H9 (cell line): ENCODE results near the gene EIF3K. TPM values are rescaled to one million over a fixed set of nuclear protein-coding genes. Genes with fewer than 3 reads are reported as not detected.

Source experiments
- DNase-seq: peaks from one replicate; pipeline ENCODE4 v3.0.0-alpha.2; 2017
- H2AFZ ChIP-seq: one replicate; pipeline ENCODE4 v1.6.1; 2013; ENCODE audit warnings: mild to moderate bottlenecking, low read length, control low read depth, moderate library complexity
- H2AK5ac ChIP-seq: 2 replicates; pipeline ENCODE4 v1.6.1; 2013; ENCODE audit warnings: low read length, control low read depth, mixed read lengths; ENCODE audit not compliant: insufficient read length
- H2BK120ac ChIP-seq: one replicate; pipeline ENCODE4 v1.6.1; 2013; ENCODE audit warnings: low read depth, mild to moderate bottlenecking, low read length, control low read depth, inconsistent platforms; ENCODE audit not compliant: poor library complexity, severe bottlenecking
- H2BK12ac ChIP-seq: 2 replicates; pipeline ENCODE4 v1.6.1; 2013; ENCODE audit warnings: low read length, control low read depth, mixed read lengths, low read depth; ENCODE audit not compliant: insufficient read length
- H2BK15ac ChIP-seq: 2 replicates; pipeline ENCODE4 v1.6.1; 2013; ENCODE audit warnings: low read depth, low read length, control low read depth
- H2BK20ac ChIP-seq: one replicate; pipeline ENCODE4 v1.6.1; 2013; ENCODE audit warnings: low read depth, mild to moderate bottlenecking, low read length, control low read depth, inconsistent platforms; ENCODE audit not compliant: poor library complexity, severe bottlenecking
- H2BK5ac ChIP-seq: 2 replicates; pipeline ENCODE4 v1.6.1; 2013; ENCODE audit warnings: low read length, control low read depth, mixed read lengths; ENCODE audit not compliant: insufficient read length
- H3K14ac ChIP-seq: 2 replicates; pipeline ENCODE4 v1.6.1; 2013; ENCODE audit warnings: low read length, control low read depth; ENCODE audit not compliant: insufficient read depth
- H3K18ac ChIP-seq: 2 replicates; pipeline ENCODE4 v1.6.1; 2013; ENCODE audit warnings: low read depth, mild to moderate bottlenecking, mixed read lengths, low read length, control low read depth; ENCODE audit not compliant: insufficient read length
- H3K23ac ChIP-seq: 2 replicates; pipeline ENCODE4 v1.6.1; 2013; ENCODE audit warnings: low read length, control low read depth, mixed read lengths, low read depth; ENCODE audit not compliant: insufficient read length
- H3K23me2 ChIP-seq: 2 replicates; pipeline ENCODE4 v1.6.1; 2013; ENCODE audit warnings: low read depth, mild to moderate bottlenecking, mixed read lengths, low read length, control low read depth; ENCODE audit not compliant: insufficient read length, poor library complexity, severe bottlenecking
- H3K27ac ChIP-seq: 2 replicates; pipeline ENCODE4 v1.5.1; 2013; ENCODE audit warnings: low read length, control low read depth, mixed read lengths, low read depth; ENCODE audit not compliant: insufficient read length
- H3K27me3 ChIP-seq: 2 replicates; pipeline ENCODE4 v1.6.1; 2013; ENCODE audit warnings: low read length, control low read depth, inconsistent platforms; ENCODE audit not compliant: insufficient read depth
- H3K4ac ChIP-seq: 2 replicates; pipeline ENCODE4 v1.6.1; 2013; ENCODE audit warnings: low read depth, mild to moderate bottlenecking, control low read depth, inconsistent platforms, low read length, moderate library complexity
- H3K4me1 ChIP-seq: 2 replicates; pipeline ENCODE4 v1.6.1; 2013; ENCODE audit warnings: low read length, control low read depth, inconsistent platforms; ENCODE audit not compliant: insufficient read depth
- H3K4me2 ChIP-seq: 2 replicates; pipeline ENCODE4 v1.6.1; 2013; ENCODE audit warnings: low read length, control low read depth, mixed read lengths; ENCODE audit not compliant: insufficient read length, insufficient read depth
- H3K56ac ChIP-seq: 2 replicates; pipeline ENCODE4 v1.6.1; 2013; ENCODE audit warnings: low read depth, mild to moderate bottlenecking, mixed read lengths, low read length, control low read depth; ENCODE audit not compliant: insufficient read length
- H3K79me1 ChIP-seq: 2 replicates; pipeline ENCODE4 v1.6.1; 2013; ENCODE audit warnings: low read depth, mild to moderate bottlenecking, moderate library complexity, low read length, control low read depth, inconsistent platforms; ENCODE audit not compliant: insufficient read depth, poor library complexity, severe bottlenecking
- H3K79me2 ChIP-seq: 2 replicates; pipeline ENCODE4 v1.6.1; 2013; ENCODE audit warnings: low read length, control low read depth, inconsistent platforms; ENCODE audit not compliant: insufficient read depth
- H3K9ac ChIP-seq: 2 replicates; pipeline ENCODE4 v1.6.1; 2013; ENCODE audit warnings: low read length, control low read depth, mixed read lengths; ENCODE audit not compliant: insufficient read length; ENCODE audit errors: extremely low read depth
- H3K9me3 ChIP-seq: one replicate; pipeline ENCODE4 v1.6.1; 2013; ENCODE audit warnings: low read depth, low read length, inconsistent platforms; ENCODE audit not compliant: control insufficient read depth
- H3T11ph ChIP-seq: one replicate; pipeline ENCODE4 v1.6.1; 2013; ENCODE audit warnings: mild to moderate bottlenecking, low read length, control low read depth, inconsistent platforms
- H4K20me1 ChIP-seq: one replicate; pipeline ENCODE4 v1.6.1; 2013; ENCODE audit not compliant: control insufficient read depth, insufficient read length, insufficient read depth
- H4K5ac ChIP-seq: 2 replicates; pipeline ENCODE4 v1.6.1; 2013; ENCODE audit warnings: low read depth, mild to moderate bottlenecking, mixed read lengths, low read length, control low read depth; ENCODE audit not compliant: insufficient read length
- H4K8ac ChIP-seq: replicated peaks from 2 replicates; pipeline ENCODE4 v1.6.1; 2013; ENCODE audit warnings: low read length, control low read depth, mixed read lengths, low read depth; ENCODE audit not compliant: insufficient read length
- H4K91ac ChIP-seq: 2 replicates; pipeline ENCODE4 v1.6.1; 2013; ENCODE audit warnings: low read depth, mild to moderate bottlenecking, moderate library complexity, mixed read lengths, low read length, control low read depth; ENCODE audit not compliant: insufficient read length
- H3K27ac Mint-ChIP-seq, 3 experiments: 2 replicates in 2 of 3; 3 replicates in 1 of 3; pipeline ENCODE4 v1.8.0; 2020 to 2021; ENCODE audit warnings: mixed read lengths in 3 of 3, mild to moderate bottlenecking in 1 of 3, moderate library complexity in 1 of 3
- H3K27me3 Mint-ChIP-seq: 2 replicates; pipeline ENCODE4 v1.8.0; 2021; ENCODE audit warnings: low read depth, mild to moderate bottlenecking, moderate library complexity, mixed read lengths
- H3K36me3 Mint-ChIP-seq, 3 experiments: 2 replicates in 2 of 3; 3 replicates in 1 of 3; pipeline ENCODE4 v1.8.0; 2020 to 2021; ENCODE audit warnings: low read depth in 3 of 3, mixed read lengths in 3 of 3; ENCODE audit not compliant: insufficient read depth in 1 of 3
- H3K4me1 Mint-ChIP-seq, 2 experiments: 2 replicates each; pipeline ENCODE4 v1.8.0; 2020; ENCODE audit warnings: mixed read lengths in 2 of 2
- H3K4me3 Mint-ChIP-seq, 2 experiments: 2 replicates in 1 of 2; 3 replicates in 1 of 2; pipeline ENCODE4 v1.8.0; 2020 to 2021; ENCODE audit warnings: mild to moderate bottlenecking in 2 of 2, mixed read lengths in 2 of 2, moderate library complexity in 1 of 2
- H3K9me3 Mint-ChIP-seq, 2 experiments: 2 replicates in 1 of 2; 3 replicates in 1 of 2; pipeline ENCODE4 v1.8.0; 2020; ENCODE audit warnings: mild to moderate bottlenecking in 2 of 2, mixed read lengths in 2 of 2, moderate library complexity in 1 of 2
- WGBS: extraction: QIAGEN DNeasy Blood & Tissue Kit; methylation state at CpG from one replicate; pipeline ENCODE4 v1.1.7; 2013; ENCODE audit warnings: missing lambda C conversion rate, low lambda C conversion rate, mixed read lengths; ENCODE audit not compliant: insufficient read length; ENCODE audit errors: extremely low coverage; 5-methylcytosine and 5-hydroxymethylcytosine counted together
- total RNA-seq: library from RNA; stranded (reverse); gene quantifications from 2 replicates; pipeline ENCODE4 v1.2.1, GENCODE V29; 2021
- TF ChIP-seq, protein P1 (sequence below): fragments of 200-600 bp; sonication (generic); conservative IDR thresholded peaks from 3 replicates; pipeline ENCODE4 v1.8.0; 2021; ENCODE audit warnings: antibody characterized with exemption, mild to moderate bottlenecking

Gene EIF3K
- total RNA-seq, 1 experiment from 2014 or later = 345 TPM

DNA sequence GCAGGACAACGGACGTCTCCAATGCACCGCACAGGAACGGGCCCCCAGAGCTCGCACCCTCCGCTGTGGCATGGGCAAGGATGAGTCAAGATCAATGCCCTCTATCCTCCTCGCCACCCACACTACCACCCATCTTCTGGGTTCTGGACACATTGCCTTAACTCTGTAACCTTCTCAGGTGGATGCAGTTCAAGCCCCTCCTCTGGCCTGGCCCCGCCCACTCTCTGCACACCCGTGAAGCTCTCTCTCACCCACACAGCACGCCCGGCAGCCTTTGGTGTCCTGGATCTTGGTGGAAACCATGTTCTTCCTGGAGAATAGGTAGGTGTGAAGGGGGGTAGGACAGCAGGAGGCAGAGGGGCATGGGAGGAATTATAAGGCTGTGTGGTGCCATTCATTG is 21.9 kb upstream of the EIF3K start:
- H3K23ac ChIP-seq = no peak overlapping the region
- TF ChIP-seq, protein P1, sequence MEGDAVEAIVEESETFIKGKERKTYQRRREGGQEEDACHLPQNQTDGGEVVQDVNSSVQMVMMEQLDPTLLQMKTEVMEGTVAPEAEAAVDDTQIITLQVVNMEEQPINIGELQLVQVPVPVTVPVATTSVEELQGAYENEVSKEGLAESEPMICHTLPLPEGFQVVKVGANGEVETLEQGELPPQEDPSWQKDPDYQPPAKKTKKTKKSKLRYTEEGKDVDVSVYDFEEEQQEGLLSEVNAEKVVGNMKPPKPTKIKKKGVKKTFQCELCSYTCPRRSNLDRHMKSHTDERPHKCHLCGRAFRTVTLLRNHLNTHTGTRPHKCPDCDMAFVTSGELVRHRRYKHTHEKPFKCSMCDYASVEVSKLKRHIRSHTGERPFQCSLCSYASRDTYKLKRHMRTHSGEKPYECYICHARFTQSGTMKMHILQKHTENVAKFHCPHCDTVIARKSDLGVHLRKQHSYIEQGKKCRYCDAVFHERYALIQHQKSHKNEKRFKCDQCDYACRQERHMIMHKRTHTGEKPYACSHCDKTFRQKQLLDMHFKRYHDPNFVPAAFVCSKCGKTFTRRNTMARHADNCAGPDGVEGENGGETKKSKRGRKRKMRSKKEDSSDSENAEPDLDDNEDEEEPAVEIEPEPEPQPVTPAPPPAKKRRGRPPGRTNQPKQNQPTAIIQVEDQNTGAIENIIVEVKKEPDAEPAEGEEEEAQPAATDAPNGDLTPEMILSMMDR = no peak
- H3K9me3 Mint-ChIP-seq = no peaks in the 10 kb centered on the region
- no peaks in the 10 kb centered on the region for H3K79me2 ChIP-seq
- peaks cover 2% of the 10 kb centered on the region; the same call in 1 of the 2 replicates for H3K27me3 Mint-ChIP-seq
- no peak overlapping the region for H4K8ac ChIP-seq
- no peaks in the 10 kb centered on the region for H3K36me3 Mint-ChIP-seq
- no peak overlapping the region for H2AK5ac ChIP-seq
- H2BK120ac ChIP-seq = no peak overlapping the region
- H3K4me2 ChIP-seq = peak overlapping the region; percentile 52
- H3K14ac ChIP-seq = no peak overlapping the region
- H3K4me1 Mint-ChIP-seq = peaks cover 7 to 17% of the 10 kb centered on the region in 2 experiments
- no peak overlapping the region for H4K5ac ChIP-seq
- no CpG with 5 or more reads among the region's 11 CpGs for WGBS
- no peaks in the 10 kb centered on the region for H3K4me1 ChIP-seq
- no peak overlapping the region for H3K56ac ChIP-seq
- H4K91ac ChIP-seq = no peak overlapping the region
- H3K4ac ChIP-seq = no peak overlapping the region
- no peak overlapping the region for H3K27ac ChIP-seq
- H3K23me2 ChIP-seq = peaks cover 4% of the 10 kb centered on the region
- no peak overlapping the region for H3K27ac Mint-ChIP-seq
- H2BK12ac ChIP-seq = no peak overlapping the region
- no peak overlapping the region for H3T11ph ChIP-seq
- H3K18ac ChIP-seq = no peak overlapping the region
- H2BK5ac ChIP-seq = no peak overlapping the region
- H3K79me1 ChIP-seq = no peaks in the 10 kb centered on the region
- DNase-seq = no peak
- no peak overlapping the region for H2BK15ac ChIP-seq
- no peaks in the 10 kb centered on the region for H3K27me3 ChIP-seq
- no peak overlapping the region for H2AFZ ChIP-seq
- H2BK20ac ChIP-seq = no peak overlapping the region
- H4K20me1 ChIP-seq = no peaks in the 10 kb centered on the region
- H3K4me3 Mint-ChIP-seq = peak overlapping the region in 1 of 2 experiments; percentile 93; a peak in 3 of 5 replicates
- no peak overlapping the region for H3K9ac ChIP-seq
- H3K9me3 ChIP-seq = no peaks in the 10 kb centered on the region
